Activated CD4-positive, alpha-beta T cell treated with anti-CD3 and anti-CD28 coated beads, Interleukin-2, Interleukin-4, amounts not matched to agents 100 ng/mL and 50 ng/mL, durations not matched to agents 16 hours and 8 hours (primary cell): ENCODE measurements around the gene CMTM7.

Experiments used
- DNase-seq: peaks from one replicate; pipeline ENCODE4 v3.0.0-alpha.2; 2020; ENCODE audit warnings: low spot score

CMTM7 gene

DNA sequence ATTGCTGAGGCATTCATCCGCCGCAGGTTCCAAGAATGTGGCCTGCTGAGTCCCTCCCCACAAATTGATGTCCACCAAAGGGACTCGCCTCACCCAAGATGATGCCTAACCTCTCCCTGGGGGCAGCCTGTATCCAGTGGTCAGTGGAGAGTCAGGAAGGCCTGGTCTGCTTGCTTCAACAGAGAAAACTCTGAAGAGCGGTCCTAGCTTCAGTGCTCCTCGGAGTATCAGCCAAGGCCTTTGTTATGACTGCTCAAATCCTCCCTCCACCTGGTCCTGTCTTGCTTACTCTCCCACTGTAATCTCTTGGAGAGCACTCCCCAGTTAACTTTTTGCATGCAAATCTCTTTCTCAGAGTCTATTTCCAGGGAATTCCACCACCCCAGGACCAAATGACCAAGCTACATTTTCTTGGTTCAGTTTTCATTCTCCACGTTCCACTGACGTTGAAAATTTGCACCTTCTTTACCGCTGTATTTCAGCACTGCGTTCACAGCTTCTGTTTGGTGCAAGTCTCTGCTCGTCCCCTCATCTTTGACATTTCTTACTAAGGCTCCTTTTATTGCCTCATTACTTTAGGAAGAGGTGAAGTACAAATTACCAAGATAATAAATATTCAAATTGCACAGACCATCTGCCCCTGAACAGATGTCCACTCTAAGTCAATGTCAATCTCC is 22.3 kb downstream of the CMTM7 start:
- no peak for DNase-seq

- DNase-seq = no peak
These were observed 23.0 kb downstream of the CMTM7 start for GRCh38 chr3:32414522-32415202.

DNA sequence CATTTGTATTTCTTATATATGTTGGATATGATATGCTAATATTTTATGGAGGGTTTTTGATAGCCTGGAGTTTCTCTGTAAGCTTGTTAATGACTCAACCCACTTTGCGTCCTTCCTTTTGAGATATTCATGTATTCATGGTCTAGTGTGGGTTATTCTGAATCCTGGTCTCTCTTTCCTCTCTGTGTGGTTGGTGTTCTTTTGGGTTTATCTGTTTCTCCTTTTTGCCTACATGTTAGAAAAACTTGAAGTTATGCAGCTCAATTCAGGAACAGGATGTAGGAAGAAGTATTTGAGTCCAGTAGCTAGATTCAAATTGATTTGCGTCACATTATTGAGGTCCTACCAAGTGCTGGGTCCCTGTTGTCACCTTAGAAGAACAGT is 28.1 kb downstream of the CMTM7 start:
- DNase-seq = no peak

DNA sequence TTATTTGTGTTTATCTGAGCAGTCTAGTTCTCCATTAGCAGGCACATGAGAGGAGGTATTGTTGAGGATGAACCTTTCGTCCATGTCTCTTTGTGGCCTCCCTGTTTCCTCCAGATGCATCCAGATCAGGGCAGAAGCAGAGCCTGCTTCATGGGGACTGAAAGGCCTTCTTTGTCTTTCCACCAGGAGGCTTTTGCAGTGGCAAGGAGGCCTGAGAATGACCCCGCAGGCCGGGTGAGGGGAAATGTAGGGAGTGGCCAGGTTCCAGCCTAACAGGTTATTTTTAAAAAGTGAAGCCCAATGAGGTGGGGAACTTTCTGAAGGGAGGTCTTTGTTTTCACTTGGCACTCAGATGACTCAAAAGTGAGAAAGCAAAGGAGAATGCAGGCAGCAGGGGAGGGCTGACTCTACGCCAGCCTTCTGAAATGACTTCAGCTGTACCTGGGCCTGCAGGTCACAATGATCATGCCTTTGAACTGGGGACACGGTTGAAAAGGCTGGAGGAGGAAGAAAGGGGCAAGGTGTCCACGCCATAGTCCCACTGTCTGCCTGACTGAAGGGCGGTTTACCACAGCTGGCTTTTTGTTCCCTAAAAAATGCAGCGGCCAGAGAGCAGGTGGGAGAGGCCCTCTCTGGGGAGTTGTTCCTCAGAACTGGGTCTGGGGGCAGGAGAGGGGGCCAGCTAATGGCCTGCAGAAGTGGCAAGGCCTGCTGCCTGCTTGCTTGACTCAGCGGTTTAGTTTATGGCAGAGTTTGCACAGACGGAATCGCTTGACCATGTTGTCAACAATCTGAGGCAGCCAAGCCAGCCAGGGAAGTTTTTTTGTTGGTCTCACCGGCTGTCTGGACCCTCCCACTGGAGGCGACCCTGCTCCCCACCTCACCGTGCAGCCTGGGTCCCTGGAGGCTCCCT is 28.7 kb downstream of the CMTM7 start:
- DNase-seq = no peak

DNA sequence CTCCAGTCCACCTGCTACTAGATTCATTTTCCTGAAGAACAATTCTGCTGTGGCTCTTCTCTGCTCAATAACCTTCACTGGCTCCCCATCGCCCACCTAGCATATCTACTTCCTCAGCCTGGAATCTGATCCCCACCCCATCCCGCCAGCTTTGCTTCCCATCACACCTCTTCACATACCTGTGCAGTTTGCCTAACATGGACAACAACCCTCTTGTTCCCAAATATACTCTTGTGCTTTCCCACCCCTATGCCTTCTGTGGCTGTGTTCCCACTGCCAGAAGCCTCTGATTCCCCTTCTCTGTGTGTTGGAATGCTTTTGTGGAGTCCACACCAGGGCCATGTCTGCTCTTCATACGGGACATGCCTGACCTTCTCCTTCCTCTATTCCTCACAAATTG is 29.5 kb downstream of the CMTM7 start:
- no peak for DNase-seq

GRCh38 chr3:32421991-32422859 is 30.6 kb downstream of the CMTM7 start:
- no peak for DNase-seq

DNA sequence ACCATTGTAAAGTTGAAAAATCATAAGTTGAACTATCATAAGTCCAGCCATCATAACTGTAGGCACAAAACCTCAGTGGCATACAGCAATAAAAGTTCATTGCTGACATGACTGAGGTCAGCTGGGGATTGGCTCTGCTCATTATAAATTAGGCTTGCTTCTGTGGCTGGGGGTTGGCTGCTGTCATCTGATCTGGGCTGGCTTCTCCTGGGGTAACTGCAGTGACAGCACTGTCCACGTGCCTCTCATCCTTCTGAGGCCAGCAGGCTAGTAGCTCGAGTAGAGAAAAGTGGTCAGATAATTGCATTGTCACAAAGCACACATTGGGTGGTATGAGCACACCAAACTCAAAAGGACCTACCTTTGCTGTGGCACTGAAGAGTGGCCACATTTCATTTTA is 31.3 kb downstream of the CMTM7 start:
- no peak for DNase-seq

GRCh38 chr3:32423534-32423933 is 31.9 kb downstream of the CMTM7 start:
- no peak for DNase-seq

- DNase-seq = no peak
These were observed 32.4 kb downstream of the CMTM7 start for GRCh38 chr3:32423956-32424557.

DNA sequence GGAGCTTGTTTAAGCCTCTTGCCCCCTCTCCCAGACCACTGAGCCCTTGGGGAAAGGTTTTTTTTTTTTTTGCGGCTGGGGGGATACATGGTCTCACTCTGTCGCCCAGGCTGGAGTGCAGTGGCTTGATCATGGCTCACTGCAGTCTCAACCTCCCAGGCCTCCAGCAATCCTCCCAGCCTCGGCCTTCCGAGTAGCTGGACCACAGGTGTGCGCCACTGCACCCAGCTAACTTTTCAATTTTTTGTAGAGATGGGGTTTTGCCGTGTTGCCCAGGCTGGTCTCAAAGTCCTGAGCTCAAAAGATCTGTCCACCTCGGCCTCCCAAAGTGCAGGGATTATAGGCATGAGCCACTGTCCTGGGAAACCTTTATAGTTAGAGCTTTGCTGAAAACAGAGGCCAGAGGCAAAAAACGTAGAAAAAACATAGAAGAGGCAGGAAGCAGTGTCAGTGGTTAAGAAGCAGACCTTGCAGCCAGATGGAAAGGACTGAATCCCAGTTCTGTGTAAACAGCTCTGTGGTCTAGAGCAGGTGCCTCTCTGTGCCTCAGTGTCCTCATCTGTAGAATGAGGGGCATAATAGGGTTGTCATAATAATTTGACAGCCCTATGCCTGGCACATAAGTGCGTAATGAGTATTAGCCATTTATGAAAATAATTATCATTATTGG is 33.1 kb downstream of the CMTM7 start:
- no peak for DNase-seq

- no peak for DNase-seq
These were observed 36.7 kb downstream of the CMTM7 start for GRCh38 chr3:32428092-32429068.

DNA sequence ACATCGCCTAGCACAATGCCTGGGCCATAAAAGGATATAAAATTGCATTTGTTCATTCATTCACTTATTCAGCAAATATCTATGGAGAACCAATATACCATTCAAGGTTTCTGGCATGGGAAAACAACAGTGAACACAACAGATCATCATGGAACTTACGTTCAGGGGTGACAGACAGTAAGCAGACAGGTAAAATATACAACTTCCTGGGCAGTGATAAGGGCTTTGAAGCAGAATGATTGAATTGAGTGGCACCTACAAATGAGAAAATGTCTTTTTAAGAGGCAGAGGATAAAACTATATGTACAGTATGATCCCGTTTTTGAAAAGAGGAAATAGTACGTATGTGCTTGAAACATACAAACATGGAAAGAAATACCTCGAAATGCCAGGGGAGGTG is 39.2 kb downstream of the CMTM7 start:
- DNase-seq = no peak

DNA sequence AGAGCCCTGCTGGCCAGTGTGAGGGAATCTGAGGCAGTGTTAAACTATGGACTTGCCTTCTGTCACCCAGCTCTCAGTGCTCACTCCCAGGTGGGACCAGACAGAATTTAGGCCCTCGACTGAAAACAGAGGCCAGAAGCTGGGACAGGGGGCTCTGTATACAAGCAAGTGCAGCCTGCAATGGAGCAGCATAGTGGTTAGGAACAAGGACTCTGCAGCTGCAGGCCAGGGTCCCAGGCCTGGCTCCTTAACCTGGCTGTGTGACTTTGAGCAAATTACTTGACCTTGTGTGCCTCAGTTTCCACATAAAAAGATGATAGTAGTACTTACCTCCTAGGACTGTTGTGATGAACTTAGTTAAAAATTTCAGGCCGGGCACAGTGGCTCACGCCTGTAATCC is 39.8 kb downstream of the CMTM7 start:
- no peak for DNase-seq

DNA sequence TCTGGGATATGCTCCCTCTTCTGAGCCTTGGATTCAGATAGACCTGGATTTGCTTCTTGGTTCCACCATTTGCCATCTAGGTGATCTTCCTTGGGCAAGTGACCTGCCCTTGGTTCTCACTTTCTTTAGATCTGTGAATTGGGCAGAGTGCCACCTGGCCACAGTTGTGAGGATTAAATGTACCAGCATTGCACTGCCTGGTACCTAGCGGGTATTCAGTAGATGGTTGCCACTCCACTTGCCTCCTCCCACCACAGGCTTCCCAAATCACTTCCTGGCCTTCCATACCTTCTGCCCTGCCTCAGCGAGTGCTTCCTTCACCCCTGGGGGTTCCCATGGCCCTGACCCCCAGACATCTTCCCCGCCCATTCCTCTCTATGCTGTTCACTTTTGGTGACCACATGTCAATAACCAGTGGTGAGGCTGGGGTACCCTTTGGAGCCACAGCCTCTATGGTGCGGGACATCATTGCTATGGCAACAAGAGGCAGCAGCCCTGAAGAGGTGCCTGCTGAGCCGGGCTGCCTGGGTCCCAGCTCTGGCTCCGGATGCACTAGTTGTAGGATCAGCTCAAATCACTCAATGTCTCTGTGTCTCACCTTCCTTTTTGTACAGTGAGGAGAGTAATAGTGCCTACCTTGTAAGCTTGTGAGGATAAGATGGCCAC is 40.5 kb downstream of the CMTM7 start:
- no peak for DNase-seq

GRCh38 chr3:32432711-32433530 is 41.3 kb downstream of the CMTM7 start:
- peak; percentile 80 for DNase-seq

GRCh38 chr3:32434206-32434605 is 42.6 kb downstream of the CMTM7 start:
- DNase-seq = no peak

- no peak for DNase-seq
These were observed 44.5 kb downstream of the CMTM7 start for GRCh38 chr3:32435911-32436815.
